ENCODE measurements around the gene NEU3.
"Not testable (repeated sequence)": the region's sequence is repeated elsewhere in the genome, so short reads cannot be mapped to it uniquely, and the experiment has no call there.

NEU3 gene

DNA sequence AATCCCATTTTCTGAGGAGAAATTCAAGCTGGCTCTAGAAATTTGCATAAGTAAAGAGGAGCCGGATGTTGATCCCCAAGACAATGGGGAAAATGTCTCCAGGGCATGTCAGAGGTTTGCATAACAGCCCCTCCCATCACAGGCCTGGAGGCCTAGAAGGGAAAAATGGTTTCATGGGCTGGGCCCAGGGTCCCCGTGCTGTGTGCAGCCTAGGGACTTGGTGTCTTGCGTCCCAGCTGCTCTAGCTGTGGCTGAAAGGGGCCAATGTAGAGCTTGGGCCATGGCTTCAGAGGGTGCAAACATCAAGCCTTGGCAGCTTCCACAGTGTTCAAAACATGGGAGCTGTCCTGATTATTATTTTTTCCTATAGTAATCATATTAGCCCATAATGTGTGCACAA, 30.5 kb downstream of the NEU3 start:
- not testable (repeated sequence) for H3K36me3 ChIP-seq (ENCODE audit: control insufficient read depth, insufficient read depth, low read length); H3K4ac ChIP-seq (ENCODE audit: low read depth, low read length); H3K79me2 ChIP-seq (ENCODE audit: control insufficient read depth, insufficient read depth, low read length); H4K5ac ChIP-seq (ENCODE audit: low read length); H3K4me2 ChIP-seq (ENCODE audit: low read length); H2BK5ac ChIP-seq (ENCODE audit: low read length); H3K27me3 ChIP-seq (ENCODE audit: insufficient read depth, low read length, poor library complexity); DNase-seq; H4K8ac ChIP-seq (ENCODE audit: low read depth, low read length); H3K27ac ChIP-seq (ENCODE audit: low read depth, low read length); H2AK5ac ChIP-seq (ENCODE audit: low read length); H3K9ac ChIP-seq (ENCODE audit: low read length); H3K18ac ChIP-seq (ENCODE audit: low read length); H3K79me1 ChIP-seq (ENCODE audit: low read length); H3K4me1 ChIP-seq (ENCODE audit: control insufficient read depth, low read depth, low read length); H3K23ac ChIP-seq (ENCODE audit: low read length); H2BK120ac ChIP-seq (ENCODE audit: low read depth, low read length); H3K4me3 ChIP-seq (ENCODE audit: low read length); H2BK15ac ChIP-seq (replicated peaks; ENCODE audit: low read depth); H3K56ac ChIP-seq (ENCODE audit: low read length)
- no CpG with 5 or more reads among the region's 3 CpGs for WGBS (ENCODE audit: extremely low coverage, insufficient coverage, low lambda C conversion rate)

DNA sequence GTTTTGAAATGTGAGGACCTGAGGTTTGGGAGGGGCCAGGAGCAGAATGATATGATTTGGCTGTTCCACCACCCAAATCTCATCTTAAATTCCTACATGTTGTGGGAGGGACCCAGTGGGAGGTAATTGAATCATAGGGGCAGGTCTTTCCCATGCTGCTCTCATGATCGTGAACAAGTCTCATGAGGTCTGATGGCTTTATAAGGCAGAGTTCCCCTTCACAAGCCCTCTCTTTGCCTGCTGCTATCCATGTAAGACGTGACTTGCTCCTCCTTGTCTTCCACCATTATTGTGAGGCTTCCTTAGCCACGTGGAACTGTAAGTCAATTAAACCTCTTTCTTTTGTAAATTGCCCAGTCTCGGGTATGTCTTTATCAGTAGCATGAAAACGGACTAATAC, 31.6 kb downstream of the NEU3 start:
- not testable (repeated sequence) for H3K4me1 ChIP-seq (ENCODE audit: control insufficient read depth, low read depth, low read length); DNase-seq; H3K23ac ChIP-seq (ENCODE audit: low read length); H3K4ac ChIP-seq (ENCODE audit: low read depth, low read length); H2AK5ac ChIP-seq (ENCODE audit: low read length); H3K9ac ChIP-seq (ENCODE audit: low read length); H3K79me2 ChIP-seq (ENCODE audit: control insufficient read depth, insufficient read depth, low read length); H3K4me3 ChIP-seq (ENCODE audit: low read length); H3K79me1 ChIP-seq (ENCODE audit: low read length); H2BK5ac ChIP-seq (ENCODE audit: low read length); H2BK15ac ChIP-seq (replicated peaks; ENCODE audit: low read depth); H3K27ac ChIP-seq (ENCODE audit: low read depth, low read length); H4K8ac ChIP-seq (ENCODE audit: low read depth, low read length); H3K56ac ChIP-seq (ENCODE audit: low read length); H3K18ac ChIP-seq (ENCODE audit: low read length); H2BK120ac ChIP-seq (ENCODE audit: low read depth, low read length); H3K27me3 ChIP-seq (ENCODE audit: insufficient read depth, low read length, poor library complexity); H3K36me3 ChIP-seq (ENCODE audit: control insufficient read depth, insufficient read depth, low read length); H4K5ac ChIP-seq (ENCODE audit: low read length); H3K4me2 ChIP-seq (ENCODE audit: low read length)
- WGBS (ENCODE audit: extremely low coverage, insufficient coverage, low lambda C conversion rate) = no CpG with 5 or more reads among the region's 5 CpGs

DNA sequence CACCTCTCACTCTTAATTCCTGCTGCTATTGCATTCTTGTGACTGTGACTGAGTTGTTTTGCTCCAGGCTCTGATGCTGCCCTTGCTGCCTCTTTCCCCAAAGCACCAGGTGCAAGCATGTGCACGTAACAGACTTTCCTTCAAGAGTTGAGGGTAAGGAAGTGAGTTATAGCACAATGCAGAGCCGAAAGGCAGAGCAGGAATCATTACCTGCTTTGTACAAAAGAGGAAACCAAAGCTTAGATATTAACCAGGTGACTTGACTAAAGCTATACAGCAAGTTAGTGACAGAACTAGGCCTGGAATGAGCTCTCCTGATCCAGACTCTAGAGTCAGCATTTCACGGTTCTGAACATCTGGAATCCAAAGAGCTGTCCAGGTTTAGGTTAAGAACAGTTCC, 33.6 kb downstream of the NEU3 start:
- Histone ChIP-seq H3K56ac (ENCODE audit: low read length) (no peak overlapping the region), H3K79me2 (ENCODE audit: control insufficient read depth, insufficient read depth, low read length) (no peaks in the 10 kb centered on the region), H3K79me1 (ENCODE audit: low read length) (no peaks in the 10 kb centered on the region), H4K8ac (ENCODE audit: low read depth, low read length) (no peak overlapping the region), H2BK120ac (ENCODE audit: low read depth, low read length) (no peak overlapping the region), H3K27me3 (ENCODE audit: insufficient read depth, low read length, poor library complexity) (no peaks in the 10 kb centered on the region), H3K4me3 (ENCODE audit: low read length) (no peak overlapping the region), H3K23ac (ENCODE audit: low read length) (no peak overlapping the region), H2BK15ac (replicated peaks; ENCODE audit: low read depth) (no peak overlapping the region), H3K27ac (ENCODE audit: low read depth, low read length) (no peak overlapping the region), H3K36me3 (ENCODE audit: control insufficient read depth, insufficient read depth, low read length) (no peaks in the 10 kb centered on the region), H3K4me2 (ENCODE audit: low read length) (no peak overlapping the region), H2AK5ac (ENCODE audit: low read length) (no peak overlapping the region), H3K4ac (ENCODE audit: low read depth, low read length) (no peak overlapping the region), H2BK5ac (ENCODE audit: low read length) (no peak overlapping the region), H3K9ac (ENCODE audit: low read length) (no peak overlapping the region), H3K18ac (ENCODE audit: low read length) (no peak overlapping the region), H3K4me1 (ENCODE audit: control insufficient read depth, low read depth, low read length) (no peaks in the 10 kb centered on the region), H4K5ac (ENCODE audit: low read length) (no peak overlapping the region)
- no CpG with 5 or more reads among the region's 3 CpGs for WGBS (ENCODE audit: extremely low coverage, insufficient coverage, low lambda C conversion rate)
- no peak for DNase-seq

DNA sequence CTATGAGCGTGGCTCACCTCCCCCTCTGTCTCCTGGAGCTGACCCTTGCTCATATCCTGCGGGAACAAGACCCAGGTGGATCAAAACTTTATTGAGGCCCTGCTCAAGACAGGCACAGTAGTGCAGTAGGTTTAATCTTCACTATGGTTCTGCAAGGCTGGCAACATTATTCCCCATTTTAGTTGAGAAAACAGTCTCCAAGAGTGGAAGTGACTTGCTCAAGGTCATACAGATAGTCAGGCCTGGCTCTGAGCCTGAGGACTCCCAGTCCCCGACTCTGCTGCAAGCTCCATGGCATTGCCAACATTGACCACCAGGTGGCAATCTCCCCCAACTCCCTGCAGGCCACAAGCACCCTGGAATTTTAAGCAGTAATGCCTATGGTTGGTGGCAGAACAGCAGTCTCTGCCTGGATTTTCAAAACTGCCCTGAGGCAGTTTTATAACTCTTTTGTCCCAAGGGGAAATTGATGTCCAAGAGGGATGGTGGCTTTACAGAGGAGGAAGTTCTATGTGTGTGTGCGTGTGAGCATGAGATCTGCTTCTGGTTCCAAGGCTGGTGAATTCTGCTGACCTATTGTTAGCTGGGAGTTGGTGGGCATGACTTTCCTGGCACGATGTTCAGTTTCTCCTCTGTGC, 34.1 kb downstream of the NEU3 start:
- Histone ChIP-seq H3K9ac (ENCODE audit: low read length) (no peak overlapping the region), H3K4me3 (ENCODE audit: low read length) (no peak overlapping the region), H3K18ac (ENCODE audit: low read length) (no peak overlapping the region), H3K4ac (ENCODE audit: low read depth, low read length) (no peak overlapping the region), H2BK120ac (ENCODE audit: low read depth, low read length) (no peak overlapping the region), H3K56ac (ENCODE audit: low read length) (no peak overlapping the region), H2AK5ac (ENCODE audit: low read length) (no peak overlapping the region), H3K27ac (ENCODE audit: low read depth, low read length) (no peak overlapping the region), H3K36me3 (ENCODE audit: control insufficient read depth, insufficient read depth, low read length) (no peaks in the 10 kb centered on the region), H3K79me2 (ENCODE audit: control insufficient read depth, insufficient read depth, low read length) (no peaks in the 10 kb centered on the region), H4K8ac (ENCODE audit: low read depth, low read length) (no peak overlapping the region), H3K27me3 (ENCODE audit: insufficient read depth, low read length, poor library complexity) (no peaks in the 10 kb centered on the region), H3K4me2 (ENCODE audit: low read length) (no peak overlapping the region), H3K79me1 (ENCODE audit: low read length) (no peaks in the 10 kb centered on the region), H3K23ac (ENCODE audit: low read length) (no peak overlapping the region), H2BK15ac (replicated peaks; ENCODE audit: low read depth) (no peak overlapping the region), H4K5ac (ENCODE audit: low read length) (no peak overlapping the region), H3K4me1 (ENCODE audit: control insufficient read depth, low read depth, low read length) (no peaks in the 10 kb centered on the region), H2BK5ac (ENCODE audit: low read length) (no peak overlapping the region)
- peak; percentile 88 for DNase-seq
- no CpG with 5 or more reads among the region's 5 CpGs for WGBS (ENCODE audit: extremely low coverage, insufficient coverage, low lambda C conversion rate)

DNA sequence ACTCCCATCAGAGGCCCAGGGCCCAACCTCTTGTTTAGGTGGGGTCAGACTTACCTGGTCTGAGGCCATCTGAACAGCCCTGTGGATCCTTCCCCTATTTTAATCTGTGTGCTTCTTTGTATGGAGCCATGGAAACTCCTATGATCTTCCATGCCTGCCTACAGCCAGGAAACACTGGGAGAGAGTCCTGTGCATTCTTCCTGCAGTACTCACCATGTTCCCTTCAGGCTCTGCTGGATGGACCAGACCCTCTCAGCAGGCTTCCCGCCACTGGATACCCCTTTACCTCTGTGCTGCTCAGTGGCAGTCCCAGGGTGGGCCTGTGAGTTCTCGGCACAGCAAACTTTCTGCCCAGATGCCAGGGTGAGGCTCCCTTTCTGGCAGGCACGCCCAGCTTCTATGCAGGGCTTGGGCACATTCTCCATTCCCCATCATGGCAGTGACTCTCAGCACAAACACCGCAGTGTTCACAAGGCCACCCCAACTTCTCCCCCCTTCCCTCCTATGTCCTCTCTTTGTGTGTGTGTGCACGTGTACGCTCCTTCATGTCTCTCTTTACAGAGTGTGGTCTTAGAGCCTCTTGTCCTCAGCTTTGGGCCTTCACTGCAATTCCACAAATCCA, 34.8 kb downstream of the NEU3 start:
- no peak overlapping the region for H3K56ac ChIP-seq (ENCODE audit: low read length)
- no peak overlapping the region for H3K9ac ChIP-seq (ENCODE audit: low read length)
- no peak overlapping the region for H3K4ac ChIP-seq (ENCODE audit: low read depth, low read length)
- H4K8ac ChIP-seq (ENCODE audit: low read depth, low read length) = no peak overlapping the region
- H2BK120ac ChIP-seq (ENCODE audit: low read depth, low read length) = no peak overlapping the region
- H3K4me3 ChIP-seq (ENCODE audit: low read length) = no peak overlapping the region
- no peaks in the 10 kb centered on the region for H3K79me2 ChIP-seq (ENCODE audit: control insufficient read depth, insufficient read depth, low read length)
- H3K18ac ChIP-seq (ENCODE audit: low read length) = no peak overlapping the region
- H3K27ac ChIP-seq (ENCODE audit: low read depth, low read length) = no peak overlapping the region
- H3K27me3 ChIP-seq (ENCODE audit: insufficient read depth, low read length, poor library complexity) = no peaks in the 10 kb centered on the region
- WGBS (ENCODE audit: extremely low coverage, insufficient coverage, low lambda C conversion rate) = no CpG with 5 or more reads among the region's 6 CpGs
- H3K4me1 ChIP-seq (ENCODE audit: control insufficient read depth, low read depth, low read length) = no peaks in the 10 kb centered on the region
- H2BK15ac ChIP-seq (replicated peaks; ENCODE audit: low read depth) = no peak overlapping the region
- no peak for DNase-seq
- no peaks in the 10 kb centered on the region for H3K36me3 ChIP-seq (ENCODE audit: control insufficient read depth, insufficient read depth, low read length)
- H2BK5ac ChIP-seq (ENCODE audit: low read length) = no peak overlapping the region
- H2AK5ac ChIP-seq (ENCODE audit: low read length) = no peak overlapping the region
- no peak overlapping the region for H3K23ac ChIP-seq (ENCODE audit: low read length)
- no peaks in the 10 kb centered on the region for H3K79me1 ChIP-seq (ENCODE audit: low read length)
- no peak overlapping the region for H4K5ac ChIP-seq (ENCODE audit: low read length)
- H3K4me2 ChIP-seq (ENCODE audit: low read length) = no peak overlapping the region

DNA sequence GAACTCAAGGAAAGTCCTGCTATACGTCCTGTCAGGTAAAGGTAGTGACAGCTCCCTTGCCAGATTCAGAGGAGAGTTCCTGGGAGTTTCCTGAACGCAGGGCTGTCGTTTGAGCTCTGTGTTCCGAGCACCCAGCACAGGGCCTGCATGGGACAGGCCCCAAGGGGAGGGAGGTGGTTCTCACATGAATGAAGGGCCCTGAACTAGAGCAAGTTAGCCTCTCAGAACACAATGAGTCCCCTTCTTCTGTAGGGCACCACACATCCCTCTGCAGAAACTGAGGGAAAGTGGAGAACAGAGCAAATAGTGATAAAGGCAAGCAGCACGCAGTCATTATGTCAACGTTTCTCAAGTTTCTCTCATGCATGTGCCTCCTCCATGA, 35.3 kb downstream of the NEU3 start:
- no peaks in the 10 kb centered on the region for H3K4me1 ChIP-seq (ENCODE audit: control insufficient read depth, low read depth, low read length)
- H3K4me3 ChIP-seq (ENCODE audit: low read length) = no peak overlapping the region
- H4K8ac ChIP-seq (ENCODE audit: low read depth, low read length) = no peak overlapping the region
- no peaks in the 10 kb centered on the region for H3K27me3 ChIP-seq (ENCODE audit: insufficient read depth, low read length, poor library complexity)
- H3K4me2 ChIP-seq (ENCODE audit: low read length) = no peak overlapping the region
- H3K79me2 ChIP-seq (ENCODE audit: control insufficient read depth, insufficient read depth, low read length) = no peaks in the 10 kb centered on the region
- H3K9ac ChIP-seq (ENCODE audit: low read length) = no peak overlapping the region
- H3K36me3 ChIP-seq (ENCODE audit: control insufficient read depth, insufficient read depth, low read length) = no peaks in the 10 kb centered on the region
- no peak overlapping the region for H3K56ac ChIP-seq (ENCODE audit: low read length)
- H2BK120ac ChIP-seq (ENCODE audit: low read depth, low read length) = no peak overlapping the region
- no peak overlapping the region for H3K18ac ChIP-seq (ENCODE audit: low read length)
- no peak overlapping the region for H3K27ac ChIP-seq (ENCODE audit: low read depth, low read length)
- no peak overlapping the region for H2BK5ac ChIP-seq (ENCODE audit: low read length)
- DNase-seq = no peak
- H2AK5ac ChIP-seq (ENCODE audit: low read length) = no peak overlapping the region
- H2BK15ac ChIP-seq (replicated peaks; ENCODE audit: low read depth) = no peak overlapping the region
- no peak overlapping the region for H3K4ac ChIP-seq (ENCODE audit: low read depth, low read length)
- WGBS (ENCODE audit: extremely low coverage, insufficient coverage, low lambda C conversion rate) = no CpG with 5 or more reads among the region's 6 CpGs
- no peaks in the 10 kb centered on the region for H3K79me1 ChIP-seq (ENCODE audit: low read length)
- no peak overlapping the region for H3K23ac ChIP-seq (ENCODE audit: low read length)
- H4K5ac ChIP-seq (ENCODE audit: low read length) = no peak overlapping the region
